K562 (cell line): ENCODE results near the gene RBM19. TPM values are rescaled to one million over a fixed set of nuclear protein-coding genes. Genes with fewer than 3 reads are reported as not detected.

ENCODE experiments used
- ATAC-seq: fragments of 200-7000 bp; cut with Tn5 transposase; 3 replicates; pipeline ENCODE4 v1.9.1; 2020; ENCODE audit warnings: moderate library complexity
- BruUV-seq: library from RNA; stranded (reverse); fragments of 400-500 nt; replicated peaks from 2 replicates; lab custom pipeline; 2021; lab: Mats Ljungman, UMichigan
- CTCF ChIA-PET: fragments of 300-600 bp; formaldehyde crosslinking; extraction: SDS; loops from one replicate; lab custom pipeline; 2021; ENCODE audit warnings: low intra/inter-chr PET ratio; lab: Yijun Ruan, JAX
- POLR2A ChIA-PET: fragments of 300-600, 350-650 bp; sonication (Branson Sonifier 250); formaldehyde crosslinking; extraction: SDS; loops from one replicate; lab custom pipeline; 2021; ENCODE audit warnings: antibody characterized with exemption, inconsistent platforms; lab: Yijun Ruan, JAX
- DNase-seq, 4 experiments: peaks; one replicate each; pipeline versions ENCODE4 v3.0.0 to v3.0.0-alpha.2; 2011 to 2018; ENCODE audit warnings: low spot score in 3 of 4, mixed read lengths in 3 of 4; ENCODE audit errors: extremely low read depth in 1 of 4
- FAIRE-seq: peaks from 2 replicates; lab custom pipeline; 2011; peaks lifted over from hg19 to GRCh38; lab: Jason Lieb, UNC
- H2AFZ ChIP-seq: 2 replicates; pipeline ENCODE4 v1.6.0; 2011; ENCODE audit warnings: low read depth, low read length, control low read depth, inconsistent platforms
- H3K27ac ChIP-seq: fragments of 200-600 bp; 3 replicates; pipeline ENCODE4 v1.8.0; 2011; ENCODE audit warnings: low read depth, mild to moderate bottlenecking, control low read depth, inconsistent platforms, low read length, moderate library complexity, mixed read lengths; ENCODE audit errors: extremely low read depth
- H3K27me3 ChIP-seq, 2 experiments: fragments of 300-600 bp in 1 of 2; 2 replicates in 1 of 2; 3 replicates in 1 of 2; pipeline versions ENCODE4 v1.6.0 to v1.8.0; 2011; ENCODE audit warnings: inconsistent platforms in 2 of 2, low read length in 2 of 2, mild to moderate bottlenecking in 1 of 2, mixed read lengths in 1 of 2, moderate library complexity in 1 of 2; ENCODE audit not compliant: control insufficient read depth in 2 of 2, insufficient read depth in 2 of 2
- H3K36me3 ChIP-seq: fragments of 300-600 bp; 3 replicates; pipeline ENCODE4 v1.8.0; 2011; ENCODE audit warnings: mild to moderate bottlenecking, low read length, inconsistent platforms; ENCODE audit not compliant: control insufficient read depth, insufficient read depth
- H3K4me1 ChIP-seq, 2 experiments: fragments of 200-600 bp in 1 of 2; replicated peaks in 1 of 2; 2 replicates in 1 of 2; 3 replicates in 1 of 2; pipeline versions ENCODE4 v1.5.1 to v1.8.0; 2011; ENCODE audit warnings: inconsistent platforms in 2 of 2, low read length in 2 of 2, mild to moderate bottlenecking in 1 of 2, mixed read lengths in 1 of 2, moderate library complexity in 1 of 2; ENCODE audit not compliant: control insufficient read depth in 2 of 2, insufficient read depth in 2 of 2
- H3K4me2 ChIP-seq: 2 replicates; pipeline ENCODE4 v1.6.1; 2011; ENCODE audit warnings: low read length, control low read depth, inconsistent platforms, mixed read lengths; ENCODE audit not compliant: insufficient read depth
- H3K4me3 ChIP-seq: fragments of 200-600 bp; sonication (generic), shearing (Covaris generic); 2 replicates; pipeline ENCODE4 v1.5.1; 2016; ENCODE audit warnings: control low read depth, inconsistent platforms
- H3K79me2 ChIP-seq: fragments of 200-600 bp; 3 replicates; pipeline ENCODE4 v1.8.0; 2011; ENCODE audit warnings: low read length, inconsistent platforms; ENCODE audit not compliant: control insufficient read depth, insufficient read depth
- H3K9ac ChIP-seq, 2 experiments: 2 replicates each; pipeline versions ENCODE4 v1.6.0 to v1.6.1; 2011; ENCODE audit warnings: low read depth in 2 of 2, low read length in 2 of 2, control low read depth in 1 of 2, inconsistent platforms in 1 of 2, mild to moderate bottlenecking in 1 of 2, mixed read lengths in 1 of 2; ENCODE audit not compliant: insufficient read depth in 1 of 2
- H3K9me1 ChIP-seq: one replicate; pipeline ENCODE4 v1.6.0; 2011; ENCODE audit warnings: inconsistent platforms, mild to moderate bottlenecking, low read length, moderate library complexity; ENCODE audit not compliant: control insufficient read depth, insufficient read depth
- H3K9me3 ChIP-seq: replicated peaks from 2 replicates; pipeline ENCODE4 v1.5.1; 2011; ENCODE audit warnings: low read depth, low read length, inconsistent platforms; ENCODE audit not compliant: control insufficient read depth, insufficient read depth
- H4K20me1 ChIP-seq: replicated peaks from 2 replicates; pipeline ENCODE4 v1.6.1; 2011; ENCODE audit warnings: low read length, inconsistent platforms, mixed read lengths; ENCODE audit not compliant: control insufficient read depth, insufficient read depth
- FOSL1 ChIP-seq: fragments of 200-800 bp; sonication (Bioruptor generic); conservative IDR thresholded peaks from 2 replicates; pipeline ENCODE4 v1.6.1; 2016; ENCODE audit warnings: missing genetic modification characterization, missing compliant biosample characterization
- KLF13 ChIP-seq: fragments of 450-650 bp; IDR thresholded peaks from 2 replicates; pipeline ENCODE4 v1.6.1; 2016; ENCODE audit warnings: missing genetic modification characterization, low read depth, mild to moderate bottlenecking, missing compliant biosample characterization, moderate library complexity, borderline replicate concordance
- WGBS: fragments of 100-300 bp; shearing (Covaris generic); methylation state at CpG from one replicate; pipeline ENCODE4 v1.1.6; 2016; ENCODE audit warnings: low coverage, mixed read lengths; ENCODE audit not compliant: insufficient coverage; ENCODE audit errors: missing lambda C conversion rate; 5-methylcytosine and 5-hydroxymethylcytosine counted together
- in situ Hi-C: fragments of 300-500 bp; cut with MboI; formaldehyde crosslinking; loops from 4 replicates; pipeline ENCODE4 v1.15.0; 2018; ENCODE audit warnings: inconsistent platforms, mixed read lengths
- intact Hi-C: fragments of 100-400 bp; cut with micrococcal nuclease; formaldehyde crosslinking; loops from 2 replicates; pipeline ENCODE4 v1.14.2; 2022
- polyA plus RNA-seq, 8 experiments: library from polyadenylated mRNA; depleted of rRNA in 4 of 8; stranded (reverse) in 5 of 8; unstranded in 3 of 8; fragments of >200 nt; fragmentation: Nextera tagmentation in 2 of 8; fragmentation: Illumina TruSeq in 1 of 8; extraction: Ambion mirVana in 2 of 8; extraction: Trizol in 1 of 8; gene quantifications; 2 replicates each; pipeline versions ENCODE4 v1.2.1 to v1.2.3, GENCODE V29; 2011 to 2014; ENCODE audit warnings: inconsistent platforms in 1 of 8, missing spikeins in 1 of 8
- total RNA-seq, 7 experiments: library from RNA; depleted of rRNA in 6 of 7; stranded (reverse); fragments of >200 nt in 6 of 7; fragmentation: Illumina TruSeq in 2 of 7; extraction: Trizol in 2 of 7; gene quantifications; 2 replicates each; pipeline versions ENCODE4 v1.2.1 to v1.2.3, GENCODE V29; 2011 to 2021; ENCODE audit warnings: low replicate concordance in 1 of 7
- TF ChIP-seq, protein P1 (sequence below): fragments of 450-650 bp; IDR thresholded peaks from 2 replicates; pipeline ENCODE4 v1.6.1; 2017; ENCODE audit warnings: antibody characterized with exemption, mild to moderate bottlenecking

RBM19 gene
- total and polyA plus RNA-seq, 9 of the 15 experiments (the other 6 are each of a cell fraction or from before 2014, with no cell fraction given): 16.0 to 58.4 (median 37.9) TPM

DNA sequence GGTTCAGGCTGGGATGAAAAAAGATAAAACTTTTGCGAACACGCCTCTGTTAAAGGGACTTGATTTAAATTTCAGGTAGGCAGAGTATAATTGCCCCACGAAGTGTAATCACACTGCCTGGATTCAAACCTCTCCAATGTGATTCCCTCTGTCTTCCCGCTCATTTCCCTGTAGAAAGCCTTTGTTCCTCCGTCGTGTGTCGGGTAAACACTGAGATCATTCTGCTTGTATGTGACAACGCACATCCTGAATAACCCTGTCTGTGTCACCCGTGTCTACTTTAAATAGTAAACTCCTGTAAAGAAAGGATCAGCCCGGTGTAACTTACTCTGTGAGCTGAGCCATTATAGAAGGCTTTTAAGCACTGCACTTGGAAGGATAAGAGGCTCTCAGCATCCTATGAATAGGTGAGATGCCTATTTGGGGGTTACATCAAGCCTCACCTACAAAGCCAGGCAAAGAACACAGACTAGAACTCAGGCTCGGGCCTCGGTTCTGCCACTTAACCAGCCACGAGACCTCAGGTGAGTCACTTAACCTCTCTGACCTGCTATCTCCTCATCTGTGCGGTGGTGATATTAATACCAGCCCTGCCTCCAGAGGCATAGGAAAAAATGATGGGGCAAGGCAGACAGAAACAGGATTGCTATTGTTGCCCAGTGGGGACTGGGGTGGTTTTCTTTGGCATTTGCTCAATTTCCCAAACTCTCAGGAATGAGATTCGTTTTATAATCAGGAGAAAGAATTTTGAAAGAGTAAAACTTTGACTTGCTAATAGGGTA is 74.2 kb downstream of the RBM19 start:
- H3K9me1 ChIP-seq: no peaks in the 10 kb centered on the region
- DNase-seq (no peak), ATAC-seq (no peak), FAIRE-seq (no peak)
- TF ChIP-seq, protein P1, sequence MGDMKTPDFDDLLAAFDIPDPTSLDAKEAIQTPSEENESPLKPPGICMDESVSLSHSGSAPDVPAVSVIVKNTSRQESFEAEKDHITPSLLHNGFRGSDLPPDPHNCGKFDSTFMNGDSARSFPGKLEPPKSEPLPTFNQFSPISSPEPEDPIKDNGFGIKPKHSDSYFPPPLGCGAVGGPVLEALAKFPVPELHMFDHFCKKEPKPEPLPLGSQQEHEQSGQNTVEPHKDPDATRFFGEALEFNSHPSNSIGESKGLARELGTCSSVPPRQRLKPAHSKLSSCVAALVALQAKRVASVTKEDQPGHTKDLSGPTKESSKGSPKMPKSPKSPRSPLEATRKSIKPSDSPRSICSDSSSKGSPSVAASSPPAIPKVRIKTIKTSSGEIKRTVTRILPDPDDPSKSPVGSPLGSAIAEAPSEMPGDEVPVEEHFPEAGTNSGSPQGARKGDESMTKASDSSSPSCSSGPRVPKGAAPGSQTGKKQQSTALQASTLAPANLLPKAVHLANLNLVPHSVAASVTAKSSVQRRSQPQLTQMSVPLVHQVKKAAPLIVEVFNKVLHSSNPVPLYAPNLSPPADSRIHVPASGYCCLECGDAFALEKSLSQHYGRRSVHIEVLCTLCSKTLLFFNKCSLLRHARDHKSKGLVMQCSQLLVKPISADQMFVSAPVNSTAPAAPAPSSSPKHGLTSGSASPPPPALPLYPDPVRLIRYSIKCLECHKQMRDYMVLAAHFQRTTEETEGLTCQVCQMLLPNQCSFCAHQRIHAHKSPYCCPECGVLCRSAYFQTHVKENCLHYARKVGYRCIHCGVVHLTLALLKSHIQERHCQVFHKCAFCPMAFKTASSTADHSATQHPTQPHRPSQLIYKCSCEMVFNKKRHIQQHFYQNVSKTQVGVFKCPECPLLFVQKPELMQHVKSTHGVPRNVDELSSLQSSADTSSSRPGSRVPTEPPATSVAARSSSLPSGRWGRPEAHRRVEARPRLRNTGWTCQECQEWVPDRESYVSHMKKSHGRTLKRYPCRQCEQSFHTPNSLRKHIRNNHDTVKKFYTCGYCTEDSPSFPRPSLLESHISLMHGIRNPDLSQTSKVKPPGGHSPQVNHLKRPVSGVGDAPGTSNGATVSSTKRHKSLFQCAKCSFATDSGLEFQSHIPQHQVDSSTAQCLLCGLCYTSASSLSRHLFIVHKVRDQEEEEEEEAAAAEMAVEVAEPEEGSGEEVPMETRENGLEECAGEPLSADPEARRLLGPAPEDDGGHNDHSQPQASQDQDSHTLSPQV: no peak
- no peak for TF ChIP-seq KLF13 (tag)
- peak; percentile 51; the same call in 1 of the 2 replicates for TF ChIP-seq FOSL1 (tag)
- H3K79me2 ChIP-seq: no peaks in the 10 kb centered on the region
- no TSS peak for BruUV-seq
- WGBS: 76% methylated on average over 15 of the region's 15 CpGs
- no peak overlapping the region for H3K4me3 ChIP-seq
- no peak overlapping the region for H2AFZ ChIP-seq
- ChIA-PET POLR2A (no interaction called here), CTCF (no interaction called here)
- H3K36me3 ChIP-seq: peaks cover 20% of the 10 kb centered on the region; the same call in 2 of the 3 replicates
- intact Hi-C loops: no loop called here
- H3K9ac ChIP-seq: no peak overlapping the region
- no peaks in the 10 kb centered on the region for H3K9me3 ChIP-seq
- H3K27ac ChIP-seq: no peak overlapping the region
- in situ Hi-C loops: no loop called here
- H4K20me1 ChIP-seq: peaks cover 4% of the 10 kb centered on the region; the same call in 1 of the 2 replicates
- no peaks in the 10 kb centered on the region for H3K27me3 ChIP-seq
- no peaks in the 10 kb centered on the region for H3K4me1 ChIP-seq
- no peak overlapping the region for H3K4me2 ChIP-seq
